NT2/D1 (cell line): ENCODE data around the gene SVBP.

Experiments used
- SUZ12 ChIP-seq: IDR thresholded peaks from 2 replicates; pipeline ENCODE4 v1.6.1; 2011; ENCODE audit not compliant: insufficient read length, insufficient read depth; ENCODE audit errors: extremely low read depth
- YY1 ChIP-seq: IDR thresholded peaks from 2 replicates; pipeline ENCODE4 v1.6.1; 2011; ENCODE audit not compliant: insufficient read length, insufficient read depth
- ZNF274 ChIP-seq: IDR thresholded peaks from 2 replicates; pipeline ENCODE4 v1.6.1; 2011; ENCODE audit warnings: mild to moderate bottlenecking, low read depth, low read length

DNA sequence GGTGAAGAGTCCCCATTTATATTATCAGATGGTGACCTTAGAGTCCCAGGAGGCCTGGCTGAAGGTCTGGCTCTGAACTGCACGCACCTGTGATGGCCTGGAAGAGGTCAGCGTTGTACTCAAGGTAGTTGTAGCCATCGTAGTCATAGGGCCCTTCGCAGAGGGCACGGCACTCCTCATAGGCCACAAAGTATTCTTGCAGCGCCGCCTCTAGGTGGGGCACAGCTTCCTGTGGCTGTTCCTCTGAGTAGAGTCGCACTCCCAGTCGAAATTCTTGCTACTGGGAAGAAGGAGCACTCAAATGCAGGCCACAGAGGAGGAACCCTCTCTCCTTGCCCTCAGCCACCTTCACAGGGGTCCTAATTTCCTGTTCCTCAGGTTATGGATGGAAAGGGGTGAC, 58.1 kb downstream of the SVBP start:
- no peak for TF ChIP-seq YY1
- TF ChIP-seq SUZ12, result no peak
- TF ChIP-seq ZNF274, result no peak
